WTC11 (cell line): ENCODE measurements around the gene LRRN3. TPM values are rescaled to one million over a fixed set of nuclear protein-coding genes. Genes with fewer than 3 reads are reported as not detected.

Source experiments
- ATAC-seq: fragments of 200-7000 bp; cut with Tn5 transposase; 2 replicates; pipeline ENCODE4 v1.10.0; 2021; ENCODE audit warnings: mild to moderate bottlenecking, moderate library complexity
- CTCF ChIA-PET: fragments of 300-600 bp; sonication (Branson Sonifier 250); formaldehyde crosslinking; loops from one replicate; lab custom pipeline; 2021; ENCODE audit warnings: antibody characterized with exemption; lab: Charles Lee
- POLR2A ChIA-PET: fragments of 350-600 bp; sonication (Branson Sonifier 250); formaldehyde crosslinking; loops from one replicate; lab custom pipeline; 2021; ENCODE audit warnings: antibody characterized with exemption; lab: Charles Lee
- DNase-seq: peaks from one replicate; pipeline ENCODE4 v3.0.0; 2021; ENCODE audit warnings: low spot score
- H3K27ac Mint-ChIP-seq: 2 replicates; pipeline ENCODE4 v1.8.0; 2021; ENCODE audit warnings: mixed read lengths
- H3K27me3 Mint-ChIP-seq: 2 replicates; pipeline ENCODE4 v1.8.0; 2021; ENCODE audit warnings: low read depth, mild to moderate bottlenecking, moderate library complexity, mixed read lengths
- H3K36me3 Mint-ChIP-seq: 2 replicates; pipeline ENCODE4 v1.8.0; 2021; ENCODE audit warnings: mixed read lengths
- H3K4me1 Mint-ChIP-seq: 2 replicates; pipeline ENCODE4 v1.8.0; 2022; ENCODE audit warnings: mixed read lengths
- H3K4me3 Mint-ChIP-seq: 2 replicates; pipeline ENCODE4 v1.8.0; 2021; ENCODE audit warnings: mild to moderate bottlenecking, moderate library complexity, mixed read lengths
- H3K9me3 Mint-ChIP-seq: 2 replicates; pipeline ENCODE4 v1.8.0; 2021; ENCODE audit warnings: mixed read lengths
- AFF4 ChIP-seq: sonication (generic); formaldehyde crosslinking; IDR thresholded peaks from 2 replicates; pipeline ENCODE4 v1.8.1; 2023; ENCODE audit warnings: mild to moderate bottlenecking, missing genetic modification reagents, borderline replicate concordance
- ATF6 ChIP-seq: sonication (generic); formaldehyde crosslinking; IDR thresholded peaks from 2 replicates; pipeline ENCODE4 v1.8.1; 2023; ENCODE audit warnings: mild to moderate bottlenecking, missing genetic modification reagents
- CDX4 ChIP-seq: fragments of 250-450 bp; sonication (Bioruptor Pico); IDR thresholded peaks from 2 replicates; pipeline ENCODE4 v1.9.0; 2021; ENCODE audit warnings: moderate library complexity, mild to moderate bottlenecking, inconsistent platforms, borderline replicate concordance
- CREB1 ChIP-seq: sonication (generic); formaldehyde crosslinking; IDR thresholded peaks from 2 replicates; pipeline ENCODE4 v1.8.0; 2023; ENCODE audit warnings: mild to moderate bottlenecking, missing genetic modification reagents
- ESRRA ChIP-seq: sonication (generic); formaldehyde crosslinking; IDR thresholded peaks from 2 replicates; pipeline ENCODE4 v1.8.1; 2022; ENCODE audit warnings: mild to moderate bottlenecking, missing genetic modification reagents, borderline replicate concordance
- ETV6 ChIP-seq: sonication (generic); formaldehyde crosslinking; IDR thresholded peaks from 2 replicates; pipeline ENCODE4 v1.8.1; 2022; ENCODE audit warnings: mild to moderate bottlenecking, missing genetic modification reagents
- JUN ChIP-seq: sonication (generic); formaldehyde crosslinking; IDR thresholded peaks from 2 replicates; pipeline ENCODE4 v1.8.0; 2023; ENCODE audit warnings: mild to moderate bottlenecking, missing genetic modification reagents
- MAX ChIP-seq: sonication (generic); formaldehyde crosslinking; IDR thresholded peaks from 2 replicates; pipeline ENCODE4 v1.8.0; 2022; ENCODE audit warnings: mild to moderate bottlenecking, missing genetic modification reagents
- NFATC4 ChIP-seq: fragments of 250-450 bp; sonication (Bioruptor Pico); IDR thresholded peaks from 2 replicates; pipeline ENCODE4 v1.9.0; 2021; ENCODE audit warnings: mild to moderate bottlenecking
- NFE2L1 ChIP-seq: sonication (generic); formaldehyde crosslinking; IDR thresholded peaks from 2 replicates; pipeline ENCODE4 v1.8.1; 2023; ENCODE audit warnings: missing genetic modification reagents
- NR3C1 ChIP-seq: sonication (generic); formaldehyde crosslinking; conservative IDR thresholded peaks from 2 replicates; pipeline ENCODE4 v1.8.1; 2023; ENCODE audit warnings: low read depth, mild to moderate bottlenecking, missing genetic modification reagents
- SMAD4 ChIP-seq: sonication (generic); formaldehyde crosslinking; IDR thresholded peaks from 2 replicates; pipeline ENCODE4 v1.8.0; 2022; ENCODE audit warnings: mild to moderate bottlenecking, missing genetic modification reagents
- TP53 ChIP-seq: sonication (generic); formaldehyde crosslinking; IDR thresholded peaks from 2 replicates; pipeline ENCODE4 v1.8.1; 2023; ENCODE audit warnings: mild to moderate bottlenecking, missing genetic modification reagents
- USF1 ChIP-seq: sonication (generic); formaldehyde crosslinking; IDR thresholded peaks from 2 replicates; pipeline ENCODE4 v1.8.0; 2022; ENCODE audit warnings: mild to moderate bottlenecking, missing genetic modification reagents
- ZNF121 ChIP-seq: sonication (generic); formaldehyde crosslinking; IDR thresholded peaks from 2 replicates; pipeline ENCODE4 v1.8.0; 2023; ENCODE audit warnings: missing genetic modification reagents
- ZNF263 ChIP-seq: sonication (generic); formaldehyde crosslinking; IDR thresholded peaks from 2 replicates; pipeline ENCODE4 v1.8.1; 2022; ENCODE audit warnings: low read depth, mild to moderate bottlenecking, moderate library complexity, missing genetic modification reagents
- ZNF317 ChIP-seq: sonication (generic); formaldehyde crosslinking; IDR thresholded peaks from 2 replicates; pipeline ENCODE4 v1.8.1; 2023; ENCODE audit warnings: low read depth, mild to moderate bottlenecking, moderate library complexity, missing genetic modification reagents, borderline replicate concordance
- ZNF396 ChIP-seq: fragments of 250-450 bp; sonication (Bioruptor Pico); IDR thresholded peaks from 2 replicates; pipeline ENCODE4 v1.8.0; 2021; ENCODE audit warnings: mild to moderate bottlenecking, moderate library complexity, borderline replicate concordance
- ZNF532 ChIP-seq: fragments of 250-450 bp; sonication (Bioruptor Pico); IDR thresholded peaks from 2 replicates; pipeline ENCODE4 v1.9.0; 2021; ENCODE audit warnings: mild to moderate bottlenecking, borderline replicate concordance
- total RNA-seq: library from RNA; stranded (reverse); gene quantifications from 3 replicates; pipeline ENCODE4 v1.2.3, GENCODE V29; 2021

The LRRN3 gene
- total RNA-seq, 1 experiment from 2014 or later: 0.70 TPM

GRCh38 chr7:111112439-111112838, 21.5 kb downstream of the LRRN3 start:
- Mint-ChIP-seq H3K27me3 (no peaks in the 10 kb centered on the region), H3K27ac (no peak overlapping the region; the same call in 1 of the 2 replicates), H3K36me3 (no peaks in the 10 kb centered on the region), H3K4me1 (no peaks in the 10 kb centered on the region; the same call in 1 of the 2 replicates), H3K9me3 (no peaks in the 10 kb centered on the region), H3K4me3 (no peak overlapping the region)
- no peak for TF ChIP-seq TP53
- TF ChIP-seq NFE2L1 (CRISPR knock-in tag): no peak
- TF ChIP-seq MAX (CRISPR knock-in tag): no peak
- TF ChIP-seq SMAD4 (CRISPR knock-in tag): no peak
- no peak for TF ChIP-seq ZNF317 (CRISPR knock-in tag)
- no peak for TF ChIP-seq ZNF121 (CRISPR knock-in tag)
- TF ChIP-seq ESRRA (CRISPR knock-in tag): no peak
- TF ChIP-seq JUN (CRISPR knock-in tag): no peak
- TF ChIP-seq ETV6 (CRISPR knock-in tag): no peak
- TF ChIP-seq USF1 (CRISPR knock-in tag): no peak
- no peak for TF ChIP-seq CREB1 (CRISPR knock-in tag)
- no peak for TF ChIP-seq CDX4 (CRISPR knock-in tag)
- no peak for TF ChIP-seq ZNF532 (CRISPR knock-in tag)
- TF ChIP-seq ZNF263 (CRISPR knock-in tag): no peak
- TF ChIP-seq ZNF396 (CRISPR knock-in tag): no peak
- TF ChIP-seq NFATC4 (CRISPR knock-in tag): no peak
- no peak for TF ChIP-seq NR3C1 (CRISPR knock-in tag)
- TF ChIP-seq ATF6 (CRISPR knock-in tag): no peak
- TF ChIP-seq AFF4 (CRISPR knock-in tag): no peak
- DNase-seq (no peak), ATAC-seq (no peak)
- ChIA-PET POLR2A (interaction anchor here (0.5 kb wide), 1 partner anchor 99 kb away, joined by 3 read pairs; no protein-coding TSS in a partner anchor), CTCF (no interaction called here)
